HepG2 (cell line): ENCODE data around the gene MRLN.

Experiments
- HMGXB4 ChIP-seq, 2 experiments: sonication (generic) in 1 of 2; formaldehyde crosslinking in 1 of 2; IDR thresholded peaks; 2 replicates each; pipeline versions ENCODE4 v1.4.0 to v1.6.1; 2018 to 2020; ENCODE audit warnings: missing genetic modification reagents in 2 of 2, borderline replicate concordance in 1 of 2, low read depth in 1 of 2, mild to moderate bottlenecking in 1 of 2, missing biosample characterization in 1 of 2
- IKZF4 ChIP-seq: sonication (generic); formaldehyde crosslinking; IDR thresholded peaks from 2 replicates; pipeline ENCODE4 v1.5.1; 2020; ENCODE audit warnings: borderline replicate concordance, mild to moderate bottlenecking, low read depth, missing genetic modification reagents; ENCODE audit errors: not compliant biosample characterization
- MAZ ChIP-seq, 2 experiments: sonication (generic) in 1 of 2; formaldehyde crosslinking in 1 of 2; IDR thresholded peaks; 2 replicates each; pipeline versions ENCODE4 v1.5.0 to v1.6.1; 2012 to 2020; ENCODE audit warnings: low read depth in 2 of 2, mild to moderate bottlenecking in 2 of 2, borderline replicate concordance in 1 of 2, improper control_type of control experiment in 1 of 2, low read length in 1 of 2, missing genetic modification reagents in 1 of 2, moderate library complexity in 1 of 2
- ZNF251 ChIP-seq: sonication (generic); formaldehyde crosslinking; IDR thresholded peaks from 2 replicates; pipeline ENCODE4 v1.9.0; 2021; ENCODE audit warnings: mild to moderate bottlenecking, missing genetic modification reagents

DNA sequence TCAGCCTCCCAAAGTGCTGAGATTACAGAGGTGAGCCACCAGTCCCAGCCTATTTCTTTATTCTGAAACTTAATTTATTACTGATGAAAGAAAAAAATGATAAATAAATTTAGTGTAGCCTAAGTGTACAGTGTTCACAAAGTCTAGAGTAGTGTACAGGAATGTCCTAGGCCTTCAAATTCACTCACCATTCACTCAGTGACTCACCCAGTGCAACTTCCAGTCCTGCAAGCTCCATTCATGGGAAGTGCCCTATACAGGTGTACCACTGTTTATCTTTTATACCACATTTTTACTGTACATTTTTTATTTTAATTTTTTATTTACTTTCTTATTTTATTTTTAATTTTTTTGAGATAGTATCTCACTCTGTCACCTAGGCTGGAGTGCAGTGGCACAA, 12.2 kb downstream of the MRLN start:
- TF ChIP-seq ZNF251 (CRISPR knock-in tag) (no peak), MAZ (IDR thresholded peaks at IDR 0.05; ENCODE audit: borderline replicate concordance, low read depth, low read length) (no peak), MAZ (CRISPR knock-in tag; IDR thresholded peaks at IDR 0.05; ENCODE audit: low read depth) (no peak), HMGXB4 (CRISPR knock-in tag; IDR thresholded peaks at IDR 0.05; ENCODE audit: borderline replicate concordance in 1 of 2, low read depth in 1 of 2) (no peak), IKZF4 (no peak)
